Kidney epithelial cell (primary cell): ENCODE results near the gene RPTOR. TPM values are rescaled to one million over a fixed set of nuclear protein-coding genes. Genes with fewer than 3 reads are reported as not detected.

Experiments used
- DNase-seq: peaks from one replicate; pipeline ENCODE4 v3.0.0-alpha.2; 2010; ENCODE audit warnings: low read depth
- H3K27me3 ChIP-seq: 2 replicates; pipeline ENCODE4 v1.6.0; 2011; ENCODE audit warnings: low read length; ENCODE audit not compliant: control insufficient read depth, insufficient read depth
- H3K36me3 ChIP-seq: 2 replicates; pipeline ENCODE4 v1.5.1; 2011; ENCODE audit warnings: low read length; ENCODE audit not compliant: control insufficient read depth, insufficient read depth
- H3K4me3 ChIP-seq: 2 replicates; pipeline ENCODE4 v1.5.1; 2011; ENCODE audit warnings: low read depth, mild to moderate bottlenecking, control low read depth, low read length
- CTCF ChIP-seq: IDR thresholded peaks from 2 replicates; pipeline ENCODE4 v1.5.1; 2011; ENCODE audit warnings: mild to moderate bottlenecking, moderate library complexity, low read length, control low read depth, inconsistent platforms; ENCODE audit not compliant: insufficient read depth, poor library complexity, severe bottlenecking
- total RNA-seq: library from RNA; depleted of rRNA; stranded (reverse); fragments of >200 nt; gene quantifications from 2 replicates; pipeline ENCODE4 v1.2.3, GENCODE V29; 2015

The RPTOR gene
- total RNA-seq, 1 donor from 2014 or later: 22.7 TPM

GRCh38 chr17:80938556-80938955, 393.9 kb downstream of the RPTOR start:
- H3K27me3 ChIP-seq: no peaks in the 10 kb centered on the region
- no peak for TF ChIP-seq CTCF
- no peak overlapping the region for H3K4me3 ChIP-seq
- DNase-seq: no peak
- no peaks in the 10 kb centered on the region for H3K36me3 ChIP-seq

- H3K36me3 ChIP-seq: no peaks in the 10 kb centered on the region
- DNase-seq: no peak
- no peak for TF ChIP-seq CTCF
- H3K4me3 ChIP-seq: no peak overlapping the region
- no peaks in the 10 kb centered on the region for H3K27me3 ChIP-seq
Observed at GRCh38 chr17:80939151-80940145, 394.8 kb downstream of the RPTOR start.

GRCh38 chr17:80940171-80941123, 395.8 kb downstream of the RPTOR start:
- Histone ChIP-seq H3K27me3 (no peaks in the 10 kb centered on the region), H3K36me3 (no peaks in the 10 kb centered on the region), H3K4me3 (no peak overlapping the region)
- TF ChIP-seq CTCF: no peak
- DNase-seq: no peak

GRCh38 chr17:80941171-80941570, 396.5 kb downstream of the RPTOR start:
- H3K4me3 ChIP-seq: no peak overlapping the region
- no peak for TF ChIP-seq CTCF
- H3K27me3 ChIP-seq: no peaks in the 10 kb centered on the region
- no peak for DNase-seq
- no peaks in the 10 kb centered on the region for H3K36me3 ChIP-seq

- DNase-seq: no peak
- no peaks in the 10 kb centered on the region for H3K36me3 ChIP-seq
Observed at GRCh38 chr17:80941743-80942422, 397.2 kb downstream of the RPTOR start.

More at GRCh38 chr17:80941743-80942422, 397.2 kb downstream of the RPTOR start:
- no peak overlapping the region for H3K4me3 ChIP-seq
- no peaks in the 10 kb centered on the region for H3K27me3 ChIP-seq
- TF ChIP-seq CTCF: no peak
